Testis (tissue), 2 donors: ENCODE data around the gene CCDC14.

Source experiments
- CTCF ChIP-seq, 3 experiments: fragments of 450-650 bp in 2 of 3; fragments of 200-600 bp in 1 of 3; sonication (generic) in 1 of 3; IDR thresholded peaks; one replicate each; pipeline ENCODE4 v1.5.1; 2016 to 2019; ENCODE audit warnings: antibody characterized with exemption in 3 of 3, mild to moderate bottlenecking in 2 of 3, moderate library complexity in 1 of 3
- POLR2A ChIP-seq: fragments of 450-650 bp; IDR thresholded peaks from one replicate; pipeline ENCODE4 v1.6.1; 2017; ENCODE audit warnings: antibody characterized with exemption, mild to moderate bottlenecking, moderate library complexity

- TF ChIP-seq CTCF (IDR thresholded peaks at IDR 0.05) = no peak
- TF ChIP-seq POLR2A = no peak
Observed at GRCh38 chr3:123870033-123870432, 91.0 kb downstream of the CCDC14 start.
